GM18507 (cell line): ENCODE data around the gene LYPD3.
"Not testable (repeated sequence)": the region's sequence is repeated elsewhere in the genome, so short reads cannot be mapped to it uniquely, and the experiment has no call there.

Experiments used
- DNase-seq: peaks from one replicate; pipeline ENCODE4 v3.0.0; 2011; ENCODE audit warnings: low read depth; ENCODE audit not compliant: insufficient read length; ENCODE audit errors: extremely low spot score
- FAIRE-seq: peaks from 2 replicates; lab custom pipeline; 2011; peaks lifted over from hg19 to GRCh38; lab: Jason Lieb, UNC

LYPD3 gene

DNA sequence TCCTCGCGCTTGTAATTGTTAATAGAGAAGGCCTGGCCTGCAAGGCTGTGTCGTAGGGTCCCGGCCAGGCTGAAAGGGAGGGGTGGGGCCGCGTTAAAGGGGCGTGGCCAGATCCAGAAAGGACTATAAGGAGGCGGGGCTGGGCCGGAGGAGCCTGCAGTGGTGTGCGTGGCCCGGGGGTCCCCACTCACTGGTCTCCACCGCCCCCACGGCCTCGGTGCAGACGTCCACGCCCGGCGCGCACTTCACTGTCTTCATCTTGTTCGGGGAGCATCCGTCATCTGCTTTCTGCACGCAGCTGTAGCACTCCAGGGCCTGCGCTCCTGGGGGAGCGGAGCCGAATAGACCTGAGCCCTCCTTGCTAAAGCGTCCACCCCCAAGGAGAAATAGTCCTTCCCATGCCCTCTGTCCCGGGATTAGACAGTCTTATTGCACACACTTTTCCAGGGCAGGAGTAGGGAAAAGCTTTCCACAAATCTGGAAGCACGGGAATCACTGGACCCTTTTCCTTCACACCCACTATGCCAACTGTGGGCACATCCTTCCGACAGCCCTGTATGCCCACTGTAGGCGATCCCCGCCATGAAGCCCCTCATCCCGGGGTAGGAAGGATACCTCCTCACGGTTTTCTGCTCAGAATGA, 1.2 kb downstream of the LYPD3 start:
- DNase-seq: peak; percentile 50
- no peak for FAIRE-seq

- FAIRE-seq (peak; percentile 92), DNase-seq (peak; percentile 96)
Measured at GRCh38 chr19:43463381-43464133, 1.9 kb downstream of the LYPD3 start.

DNA sequence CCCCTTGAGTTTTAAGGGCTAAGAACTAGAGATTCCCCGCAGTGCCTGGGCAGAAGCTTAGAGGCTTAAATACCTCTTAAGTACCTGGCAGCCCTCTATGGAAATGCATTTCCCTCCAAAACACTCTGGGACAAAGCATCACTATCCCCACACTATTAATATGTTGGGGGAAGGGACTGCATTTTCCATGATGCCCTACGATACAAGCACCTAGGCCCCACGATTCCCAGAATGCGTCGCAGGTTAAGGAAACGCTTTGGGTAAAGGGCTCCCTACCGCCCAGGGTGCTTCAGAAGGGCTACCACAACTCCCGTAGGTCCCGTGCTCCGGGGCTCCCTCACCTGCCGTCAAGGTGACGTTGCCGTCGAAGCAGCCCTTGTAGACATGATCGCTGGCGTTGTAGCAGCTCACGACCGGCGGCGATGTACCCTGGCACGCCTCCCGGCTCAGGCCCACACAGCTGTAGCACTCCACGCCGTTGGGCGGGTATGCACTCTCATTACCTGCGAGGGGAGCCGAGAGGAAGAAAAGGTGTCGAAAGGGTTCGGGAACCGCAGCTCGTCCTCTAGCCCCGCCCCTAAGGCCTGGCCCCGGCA, 2.5 kb downstream of the LYPD3 start:
- DNase-seq (no peak), FAIRE-seq (no peak)

DNA sequence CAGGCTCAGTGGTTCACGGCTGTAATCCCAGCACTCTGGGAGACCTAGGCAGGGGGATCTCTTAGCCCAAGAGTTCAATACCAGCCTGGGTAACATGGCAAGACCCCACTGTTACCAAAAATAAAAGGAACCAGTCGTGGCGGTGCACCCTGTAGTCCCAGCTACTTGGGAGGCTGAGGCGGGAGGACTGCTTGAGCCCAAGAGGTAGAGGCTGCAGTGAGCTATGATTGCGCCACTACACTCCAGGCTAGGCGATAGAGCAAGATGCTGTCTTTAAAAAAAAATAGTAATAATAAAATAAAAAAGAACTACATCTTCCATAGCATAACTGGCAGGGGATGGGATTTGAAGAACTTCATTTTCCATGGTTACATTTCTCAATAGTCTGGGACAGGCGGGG, 3.0 kb downstream of the LYPD3 start:
- DNase-seq: no peak
- FAIRE-seq: no peak

- FAIRE-seq (no peak), DNase-seq (no peak)
Measured at GRCh38 chr19:43461303-43461702, 4.1 kb downstream of the LYPD3 start.

- no peak for DNase-seq
- FAIRE-seq: no peak
Measured at GRCh38 chr19:43460362-43461016, 4.9 kb downstream of the LYPD3 start.

- FAIRE-seq: no peak
- DNase-seq: no peak
Measured at GRCh38 chr19:43457809-43458208, 7.6 kb downstream of the LYPD3 start.

GRCh38 chr19:43455321-43456113, 9.9 kb downstream of the LYPD3 start:
- DNase-seq (no peak), FAIRE-seq (no peak)

DNA sequence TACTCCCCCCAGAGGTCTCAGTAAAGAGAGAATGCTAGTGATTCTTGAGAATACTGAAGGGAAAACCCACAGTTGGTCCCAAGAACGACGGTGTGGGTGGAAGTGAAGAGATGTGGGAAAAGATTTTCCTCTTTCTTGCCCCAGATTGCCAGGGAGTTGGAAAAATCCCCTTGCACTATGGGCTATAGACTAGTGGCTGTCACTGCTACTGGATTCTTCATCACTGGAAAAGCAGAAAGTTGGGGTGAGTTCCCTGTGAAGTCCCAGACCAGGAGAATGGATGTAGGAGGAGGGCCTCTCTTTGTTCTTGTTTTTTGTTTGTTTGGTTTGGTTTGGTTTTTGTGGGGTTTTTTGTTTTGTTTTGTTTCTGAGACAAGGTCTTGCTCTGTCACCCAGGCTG, 11.4 kb downstream of the LYPD3 start:
- DNase-seq (no peak), FAIRE-seq (no peak)

DNA sequence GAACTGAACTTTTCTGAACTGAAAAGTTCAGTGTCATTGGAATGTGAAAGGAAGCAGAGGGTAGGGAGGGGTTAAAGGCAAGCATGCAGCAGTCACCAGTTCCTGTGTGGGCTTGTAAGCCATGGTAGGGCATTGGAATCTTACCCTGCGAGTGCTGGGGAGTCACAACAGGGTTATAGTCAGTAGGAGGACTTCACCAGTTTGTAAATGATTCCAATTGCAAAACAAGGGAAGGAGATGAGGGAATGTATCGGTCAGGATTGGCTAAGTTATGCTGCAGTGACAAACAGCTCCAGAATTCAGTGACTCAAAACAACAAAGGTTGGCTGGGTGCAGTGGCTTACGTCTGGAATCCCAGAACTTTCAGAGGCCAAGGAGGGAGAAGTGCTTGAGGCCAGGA, 12.8 kb downstream of the LYPD3 start:
- FAIRE-seq (no peak), DNase-seq (no peak)

DNA sequence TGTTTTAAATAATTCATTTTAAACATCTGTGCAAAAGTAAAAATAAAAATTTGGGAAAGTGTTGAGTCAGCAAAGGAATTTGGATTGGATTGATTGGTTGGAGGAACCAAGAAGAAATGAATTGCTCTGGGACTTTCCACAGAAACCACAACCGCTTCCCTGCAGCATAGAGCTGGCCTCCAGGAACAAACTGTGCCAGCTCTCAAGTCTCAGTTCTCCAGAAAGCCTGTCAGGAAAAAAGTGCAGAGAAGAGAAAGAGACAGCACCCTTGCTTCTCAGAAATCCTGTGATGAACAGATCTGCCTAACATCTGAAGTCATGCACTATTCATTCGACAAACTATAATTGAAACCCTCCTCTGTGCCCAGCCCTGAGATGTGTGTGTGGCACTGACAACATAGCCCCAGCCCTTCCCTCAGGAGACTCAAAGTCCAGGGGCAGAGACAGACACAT, 14.8 kb downstream of the LYPD3 start:
- no peak for DNase-seq
- FAIRE-seq: no peak

DNA sequence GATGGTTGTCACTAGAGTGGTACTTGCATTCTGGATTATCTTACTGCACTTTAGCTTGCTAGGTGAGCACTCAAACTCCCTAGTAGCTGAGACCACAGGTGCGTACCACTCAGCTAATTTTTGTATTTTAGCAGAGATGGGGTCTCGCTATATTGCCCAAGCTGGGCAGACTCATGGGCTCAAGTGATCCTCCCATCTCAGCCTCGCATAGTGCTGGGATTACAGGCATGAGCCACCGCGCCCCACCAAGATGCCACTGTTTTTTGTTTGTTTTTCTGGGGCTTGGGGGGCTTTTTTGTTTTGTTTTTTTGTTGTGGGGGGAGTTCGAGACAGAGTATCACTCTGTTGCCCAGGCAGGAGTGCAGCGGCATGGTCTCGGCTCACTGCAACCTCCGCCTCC, 17.8 kb downstream of the LYPD3 start:
- DNase-seq (no peak), FAIRE-seq (no peak)

DNA sequence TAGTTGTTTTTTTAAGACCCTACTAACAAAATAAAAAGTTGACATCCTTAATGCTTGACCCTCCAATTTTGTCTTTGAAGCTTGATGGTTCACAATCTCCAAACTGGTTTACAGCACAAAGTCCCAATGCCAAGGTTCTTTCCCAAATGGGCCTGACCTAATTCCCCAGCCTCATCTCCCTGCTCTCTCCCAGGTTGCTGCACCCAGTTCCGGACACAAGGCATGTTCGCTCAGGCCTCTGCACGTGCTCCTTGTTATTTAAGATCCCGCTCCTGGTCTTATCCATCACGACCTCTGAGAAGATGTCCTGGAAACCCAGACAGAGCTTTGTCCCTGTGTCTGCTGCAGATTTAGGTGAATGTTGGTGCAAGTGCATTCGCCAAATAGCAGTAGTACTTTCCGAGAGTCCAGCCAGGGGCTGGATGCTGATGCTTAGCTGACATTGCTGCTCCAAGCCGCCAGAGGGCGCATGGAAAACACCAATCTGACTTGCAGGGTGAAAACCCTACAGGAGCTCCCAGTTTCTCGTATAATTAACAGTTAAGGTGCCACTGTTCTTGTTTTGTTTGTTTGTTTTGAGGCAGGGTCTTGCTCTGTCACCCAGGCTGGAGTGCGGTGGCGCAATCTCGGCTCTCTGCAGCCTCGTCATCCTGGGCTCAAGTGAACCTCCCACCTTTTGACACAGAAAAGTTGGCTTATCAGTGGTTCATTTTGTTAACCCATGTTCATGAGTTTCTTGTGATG, 18.5 kb downstream of the LYPD3 start:
- peak; percentile 58 for DNase-seq
- peak; percentile 82 for FAIRE-seq

GRCh38 chr19:43445426-43445825, 20.0 kb downstream of the LYPD3 start:
- FAIRE-seq: no peak
- DNase-seq: no peak

- DNase-seq (no peak), FAIRE-seq (no peak)
Measured at GRCh38 chr19:43444531-43445287, 20.7 kb downstream of the LYPD3 start.

DNA sequence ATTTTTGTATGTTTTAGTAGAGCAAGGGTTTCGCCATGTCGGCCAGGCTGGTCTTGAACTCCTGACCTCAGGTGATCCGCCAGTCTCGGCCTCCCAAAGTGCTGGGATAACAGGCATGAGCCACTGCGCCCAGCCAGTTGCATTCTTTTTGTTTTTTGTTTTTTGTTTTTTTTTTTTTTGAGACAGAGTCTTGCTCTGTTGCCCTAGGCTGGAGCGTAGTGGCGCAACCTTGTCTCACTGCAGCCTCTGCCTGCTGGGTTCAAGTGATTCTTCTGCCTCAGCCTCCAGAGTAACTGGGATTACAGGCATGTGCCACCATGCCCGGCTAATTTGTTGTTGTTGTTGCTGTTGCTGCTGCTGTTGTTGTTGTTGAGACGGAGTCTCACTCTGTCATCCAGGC, 21.3 kb downstream of the LYPD3 start:
- FAIRE-seq, DNase-seq: not testable (repeated sequence)

- FAIRE-seq (no peak), DNase-seq (no peak)
Measured at GRCh38 chr19:43441716-43442115, 23.7 kb downstream of the LYPD3 start.

DNA sequence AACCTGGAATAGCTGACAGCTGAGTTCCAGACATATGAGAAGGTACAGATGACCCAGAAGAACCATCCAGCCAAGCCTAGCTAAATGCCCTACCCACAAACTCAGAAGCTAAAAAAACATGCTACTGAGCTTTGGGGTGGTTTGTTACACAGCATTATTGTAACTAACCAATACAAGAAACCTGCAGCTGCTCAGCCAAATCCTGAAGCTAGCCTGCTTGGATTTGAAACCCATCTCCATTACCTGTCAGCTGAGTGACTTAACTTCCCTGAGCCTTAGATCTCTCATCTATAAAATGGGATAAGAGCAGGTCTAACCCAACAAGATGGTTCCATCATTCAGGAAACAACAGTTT, 25.7 kb downstream of the LYPD3 start:
- no peak for DNase-seq
- no peak for FAIRE-seq
